ENCODE measurements around the gene PLEK.

- TF ChIP-seq POLR2A (IDR thresholded peaks at IDR 0.05; ENCODE audit: low read depth, low read length): no peak
- TF ChIP-seq GATA2 (IDR thresholded peaks at IDR 0.05; ENCODE audit: insufficient read depth, insufficient read length, low read depth, low read length): no peak
Measured at GRCh38 chr2:68418419-68418818, 53.3 kb downstream of the PLEK start.
